Aorta (tissue), 5 donors: ENCODE measurements around the gene CAPN5. TPM values are rescaled to one million over a fixed set of nuclear protein-coding genes. Genes with fewer than 3 reads are reported as not detected.

ENCODE experiments used
- ATAC-seq: fragments of 200-7000 bp; cut with Tn5 transposase; one replicate; pipeline ENCODE4 v1.9.1; 2022; ENCODE audit warnings: moderate library complexity; ENCODE audit not compliant: low FRiP score
- DNase-seq, 2 donors: peaks; one replicate each; pipeline ENCODE4 v3.0.0-alpha.2; 2020
- H3K27ac ChIP-seq, 2 donors: one replicate each; pipeline ENCODE4 v1.5.1; 2013; ENCODE audit warnings: low read length in 2 of 2, mild to moderate bottlenecking in 2 of 2, moderate library complexity in 2 of 2, control low read depth in 1 of 2, inconsistent platforms in 1 of 2, low read depth in 1 of 2
- H3K27me3 ChIP-seq, 2 donors: one replicate each; pipeline ENCODE4 v1.6.1; 2013; ENCODE audit warnings: control low read depth in 1 of 2, low read length in 1 of 2, mild to moderate bottlenecking in 1 of 2, moderate library complexity in 1 of 2; ENCODE audit not compliant: insufficient read depth in 2 of 2, control insufficient read depth in 1 of 2
- H3K36me3 ChIP-seq, 2 donors: one replicate each; pipeline ENCODE4 v1.6.1; 2013; ENCODE audit warnings: control low read depth in 1 of 2, low read length in 1 of 2, mild to moderate bottlenecking in 1 of 2; ENCODE audit not compliant: insufficient read depth in 2 of 2, control insufficient read depth in 1 of 2
- H3K4me1 ChIP-seq, 2 donors: one replicate each; pipeline ENCODE4 v1.6.1; 2013; ENCODE audit warnings: low read length in 2 of 2, control low read depth in 1 of 2, mild to moderate bottlenecking in 1 of 2, moderate library complexity in 1 of 2; ENCODE audit not compliant: insufficient read depth in 2 of 2, control insufficient read depth in 1 of 2
- H3K4me3 ChIP-seq, 2 donors: one replicate each; pipeline ENCODE4 v1.5.1; 2013; ENCODE audit warnings: low read length in 2 of 2, control low read depth in 1 of 2, mild to moderate bottlenecking in 1 of 2
- H3K9me3 ChIP-seq: one replicate; pipeline ENCODE4 v1.6.1; 2013; ENCODE audit warnings: mild to moderate bottlenecking, low read length; ENCODE audit not compliant: control insufficient read depth
- WGBS, 2 donors: extraction: QIAGEN DNeasy Blood & Tissue Kit; methylation state at CpG; one replicate each; pipeline ENCODE4 v1.1.7; 2013; 5-methylcytosine and 5-hydroxymethylcytosine counted together
- intact Hi-C, 2 donors: fragments of 100-400 bp; cut with DNase I; formaldehyde crosslinking; loops; one replicate each; pipeline versions ENCODE4 v1.14.2 to v1.15.0; 2022
- polyA plus RNA-seq, 2 donors: library from polyadenylated mRNA; stranded (reverse); fragments of 200-250 nt; gene quantifications; one replicate each; pipeline ENCODE4 v1.2.3, GENCODE V29; 2013
- total RNA-seq, 2 donors: library from RNA; stranded (reverse); fragmentation: NEBNext Ultra II Directional; extraction: Animal tissue kit (Norgen Biotek cat#: 25700); gene quantifications; one replicate each; pipeline ENCODE4 v1.2.1, GENCODE V29; 2021
- donor health status: healthy with polysubstance abuse.
- donor health status: Bipolar disorder and iron deficiency.
- donor health status: DM: no; HTN: no; CAD: no.
- donor health status: DM: no; HTN: no; CAD: no.
- donor health status: DM: yes; HTN: yes; CAD: no.

The CAPN5 gene
- total and polyA plus RNA-seq, 4 donors, result 6.9 to 22.4 (median 10.8) TPM

- Histone ChIP-seq H3K9me3 (no peaks in the 10 kb centered on the region), H3K27ac (peak overlapping the region in 1 of 2 donors; percentile 51), H3K4me1 (no peaks in the 10 kb centered on the region), H3K4me3 (peak overlapping the region; percentile 40 to 48), H3K27me3 (no peaks in the 10 kb centered on the region), H3K36me3 (no peaks in the 10 kb centered on the region)
- intact Hi-C loops, result no loop called here
- DNase-seq (peak in 1 of 2 donors; percentile 66), ATAC-seq (peak; percentile 35)
- WGBS, 2 donors, result 10% methylated on average over 14 of the region's 14 CpGs
These were observed 918 bp upstream of the CAPN5 start for GRCh38 chr11:77065878-77066228.

- Histone ChIP-seq H3K4me1 (no peaks in the 10 kb centered on the region), H3K27ac (no peak overlapping the region), H3K36me3 (no peaks in the 10 kb centered on the region), H3K9me3 (no peaks in the 10 kb centered on the region), H3K4me3 (no peak overlapping the region), H3K27me3 (no peaks in the 10 kb centered on the region)
- DNase-seq (peak in 1 of 2 donors; percentile 33), ATAC-seq (no peak)
- intact Hi-C loops, result no loop called here
- WGBS, 2 donors, result 84 to 85% methylated on average over 8 of the region's 8 CpGs
These were observed 1.2 kb downstream of the CAPN5 start for GRCh38 chr11:77067861-77068443.

- intact Hi-C loops, result no loop called here
- H3K9me3 ChIP-seq, result no peaks in the 10 kb centered on the region
- H3K4me1 ChIP-seq, result no peaks in the 10 kb centered on the region
- H3K27me3 ChIP-seq, result no peaks in the 10 kb centered on the region
- DNase-seq, result no peak
- no peaks in the 10 kb centered on the region for H3K36me3 ChIP-seq
- H3K4me3 ChIP-seq, result no peak overlapping the region
- 84 to 89% methylated on average over 7 of the region's 7 CpGs for WGBS, 2 donors
- ATAC-seq, result no peak
- no peak overlapping the region for H3K27ac ChIP-seq
These were observed 1.9 kb downstream of the CAPN5 start for GRCh38 chr11:77068457-77069335.

- no peaks in the 10 kb centered on the region for H3K9me3 ChIP-seq
- ATAC-seq (no peak), DNase-seq (peak in 1 of 2 donors; percentile 37)
- H3K4me1 ChIP-seq, result no peaks in the 10 kb centered on the region
- no peaks in the 10 kb centered on the region for H3K27me3 ChIP-seq
- 86 to 92% methylated on average over 6 of the region's 6 CpGs for WGBS, 2 donors
- no peaks in the 10 kb centered on the region for H3K36me3 ChIP-seq
- H3K4me3 ChIP-seq, result no peak overlapping the region
- intact Hi-C loops, result no loop called here
- no peak overlapping the region for H3K27ac ChIP-seq
These were observed 2.7 kb downstream of the CAPN5 start for GRCh38 chr11:77069336-77069968.

- intact Hi-C loops, result no loop called here
- WGBS, 2 donors, result 95 to 97% methylated on average over 8 of the region's 8 CpGs
- Histone ChIP-seq H3K27ac (no peak overlapping the region), H3K36me3 (no peaks in the 10 kb centered on the region), H3K9me3 (no peaks in the 10 kb centered on the region), H3K27me3 (no peaks in the 10 kb centered on the region), H3K4me1 (no peaks in the 10 kb centered on the region), H3K4me3 (no peak overlapping the region)
- ATAC-seq (no peak), DNase-seq (no peak)
These were observed 3.3 kb downstream of the CAPN5 start for GRCh38 chr11:77069969-77070582.

- Histone ChIP-seq H3K4me1 (no peaks in the 10 kb centered on the region), H3K9me3 (no peaks in the 10 kb centered on the region), H3K36me3 (no peaks in the 10 kb centered on the region), H3K27ac (no peak overlapping the region), H3K4me3 (no peak overlapping the region), H3K27me3 (no peaks in the 10 kb centered on the region)
- intact Hi-C loops, result no loop called here
- no peak for ATAC-seq
- DNase-seq, result no peak
- 81 to 87% methylated on average over 7 of the region's 7 CpGs for WGBS, 2 donors
These were observed 4.3 kb downstream of the CAPN5 start for GRCh38 chr11:77071077-77071476.

GRCh38 chr11:77071671-77072605 lies 5.2 kb downstream of the CAPN5 start:
- intact Hi-C loops, result loop anchor here in 1 of 2 donors (2.0 kb wide), 1 partner anchor 23 kb away; no protein-coding TSS in a partner anchor
- peak; percentile 40 to 60 for DNase-seq
- Histone ChIP-seq H3K27ac (peak overlapping the region in 1 of 2 donors; percentile 90), H3K36me3 (no peaks in the 10 kb centered on the region), H3K4me3 (no peak overlapping the region), H3K4me1 (no peaks in the 10 kb centered on the region), H3K27me3 (no peaks in the 10 kb centered on the region), H3K9me3 (no peaks in the 10 kb centered on the region)
- ATAC-seq, result no peak
- WGBS, 2 donors, result 84 to 86% methylated on average over 14 to 15 of the region's 15 CpGs
